Tibial nerve (tissue), 3 donors: ENCODE data around the gene PERCC1.

Experiments used
- CTCF ChIP-seq, 5 experiments: fragments of 200-600 bp in 3 of 5; fragments of 450-650 bp in 2 of 5; sonication (generic) in 3 of 5; IDR thresholded peaks; one replicate each; pipeline ENCODE4 v1.5.1; 2016 to 2019; ENCODE audit warnings: antibody characterized with exemption in 5 of 5, mild to moderate bottlenecking in 3 of 5, moderate library complexity in 2 of 5
- POLR2A ChIP-seq, 2 donors: fragments of 450-650 bp; IDR thresholded peaks; one replicate each; pipeline ENCODE4 v1.6.1; 2017; ENCODE audit warnings: antibody characterized with exemption in 2 of 2, mild to moderate bottlenecking in 2 of 2, moderate library complexity in 2 of 2

DNA sequence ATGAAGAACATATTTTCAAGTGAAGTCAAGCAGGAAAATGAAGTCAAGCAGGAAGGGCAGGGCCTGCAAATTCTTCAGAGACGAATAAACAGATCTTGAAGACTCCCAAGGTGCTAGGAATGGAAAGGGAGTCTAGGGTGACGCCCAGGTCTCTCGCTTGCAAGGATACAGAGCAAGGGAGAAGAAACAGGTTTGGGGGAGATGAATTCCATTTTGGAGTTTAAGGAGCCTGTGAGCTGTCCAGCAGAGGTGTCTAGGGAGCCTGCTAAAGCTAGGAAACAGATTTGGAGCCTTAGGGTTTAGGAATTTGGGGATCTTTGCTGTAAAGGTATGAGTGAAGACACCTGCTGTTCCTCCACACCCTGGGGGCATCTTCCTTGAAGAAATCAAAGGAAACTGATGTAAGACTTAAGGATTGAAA, 14.3 kb upstream of the PERCC1 start:
- TF ChIP-seq POLR2A (IDR thresholded peaks at IDR 0.05) (no peak), CTCF (IDR thresholded peaks at IDR 0.05) (no peak)
